AG04449 (cell line): ENCODE data around the gene AOPEP.
A peak's percentile ranks its signal among the peaks of the same experiment; 100 is the strongest.

ENCODE experiments used
- CTCF ChIA-PET: fragments of 350-600 bp; formaldehyde crosslinking; extraction: SDS; loops from one replicate; lab custom pipeline; 2021; ENCODE audit warnings: antibody characterized with exemption; lab: Yijun Ruan, JAX
- POLR2A ChIA-PET: fragments of 400-600, 350-600 bp; formaldehyde crosslinking; extraction: SDS; loops from one replicate; lab custom pipeline; 2020; ENCODE audit warnings: antibody characterized with exemption, inconsistent platforms; lab: Yijun Ruan, JAX
- DNase-seq: peaks from one replicate; pipeline ENCODE4 v3.0.0-alpha.2; 2010; ENCODE audit warnings: low read depth, low spot score
- H3K4me3 ChIP-seq: 2 replicates; pipeline ENCODE4 v1.5.1; 2011; ENCODE audit warnings: low read depth, mild to moderate bottlenecking, control low read depth, low read length
- CTCF ChIP-seq: IDR thresholded peaks from one replicate; pipeline ENCODE4 v1.5.1; 2011; ENCODE audit warnings: mild to moderate bottlenecking, moderate library complexity, low read length, control low read depth, inconsistent platforms; ENCODE audit not compliant: insufficient read depth; ENCODE audit errors: missing control alignments

Gene AOPEP

GRCh38 chr9:94932652-94933510, 206.4 kb downstream of the AOPEP start:
- DNase-seq, result no peak
- ChIA-PET CTCF (interaction anchor here (2.8 kb wide), 1 partner anchor 14 kb away, joined by 8 read pairs; no protein-coding TSS in a partner anchor), POLR2A (interaction anchor here (0.6 to 2.1 kb wide), 4 partner anchors 11 to 71 kb away, joined by 3 to 10 read pairs (median 4); no protein-coding TSS in a partner anchor)
- H3K4me3 ChIP-seq, result no peak overlapping the region
- no peak for TF ChIP-seq CTCF

GRCh38 chr9:94933511-94933828, 207.0 kb downstream of the AOPEP start:
- no peak for TF ChIP-seq CTCF
- no peak overlapping the region for H3K4me3 ChIP-seq
- peak; percentile 84 for DNase-seq
- CTCF ChIA-PET, result interaction anchor here (1.7 to 2.8 kb wide), 2 partner anchors 13 to 252 kb away, joined by 5 to 8 read pairs; no protein-coding TSS in a partner anchor
- POLR2A ChIA-PET, result interaction anchor here (0.6 to 2.1 kb wide), 4 partner anchors 11 to 72 kb away, joined by 3 to 10 read pairs (median 4); no protein-coding TSS in a partner anchor

GRCh38 chr9:94934816-94935328, 208.4 kb downstream of the AOPEP start:
- CTCF ChIA-PET, result interaction anchor here (0.7 to 2.8 kb wide), 3 partner anchors 12 to 254 kb away, joined by 3 to 8 read pairs (median 5); no protein-coding TSS in a partner anchor
- H3K4me3 ChIP-seq, result no peak overlapping the region
- POLR2A ChIA-PET, result interaction anchor here (2.1 kb wide), 1 partner anchor 13 kb away, joined by 10 read pairs; no protein-coding TSS in a partner anchor
- TF ChIP-seq CTCF, result no peak
- no peak for DNase-seq

GRCh38 chr9:94935396-94935795, 208.9 kb downstream of the AOPEP start:
- no peak overlapping the region for H3K4me3 ChIP-seq
- POLR2A ChIA-PET, result interaction anchor here (1.2 kb wide), 1 partner anchor 153 kb away, joined by 3 read pairs; no protein-coding TSS in a partner anchor
- TF ChIP-seq CTCF, result no peak
- CTCF ChIA-PET, result interaction anchor here (0.8 kb wide), 1 partner anchor 153 kb away, joined by 4 read pairs; no protein-coding TSS in a partner anchor
- DNase-seq, result no peak

- POLR2A ChIA-PET, result interaction anchor here (1.2 kb wide), 1 partner anchor 154 kb away, joined by 3 read pairs; no protein-coding TSS in a partner anchor
- no peak for TF ChIP-seq CTCF
- no peak overlapping the region for H3K4me3 ChIP-seq
- DNase-seq, result no peak
- CTCF ChIA-PET, result interaction anchor here (0.8 kb wide), 1 partner anchor 154 kb away, joined by 4 read pairs; no protein-coding TSS in a partner anchor
Observed at GRCh38 chr9:94936419-94936818, 209.9 kb downstream of the AOPEP start.
